Trophoblast cell (in vitro differentiated cells and primary cell): Measurements from ENCODE around the gene MMP24OS.

ENCODE experiments used
- DNase-seq, 2 donors: peaks; one replicate each; pipeline ENCODE4 v3.0.0-alpha.2; 2016
- H2AFZ ChIP-seq: 2 replicates; pipeline ENCODE4 v1.6.1; 2013; ENCODE audit warnings: low read length, moderate library complexity, mild to moderate bottlenecking; ENCODE audit not compliant: insufficient read depth, poor library complexity
- H2AK5ac ChIP-seq: 2 replicates; pipeline ENCODE4 v1.6.1; 2013; ENCODE audit warnings: mild to moderate bottlenecking, low read length
- H2BK120ac ChIP-seq: 2 replicates; pipeline ENCODE4 v1.6.1; 2013; ENCODE audit warnings: low read length, mild to moderate bottlenecking, moderate library complexity; ENCODE audit not compliant: insufficient read depth, poor library complexity
- H2BK12ac ChIP-seq: 2 replicates; pipeline ENCODE4 v1.6.1; 2013; ENCODE audit warnings: mild to moderate bottlenecking, low read length, moderate library complexity
- H2BK5ac ChIP-seq: 2 replicates; pipeline ENCODE4 v1.6.1; 2013; ENCODE audit warnings: low read length, low read depth, moderate library complexity, mild to moderate bottlenecking; ENCODE audit not compliant: poor library complexity
- H3K14ac ChIP-seq: 2 replicates; pipeline ENCODE4 v1.6.1; 2013; ENCODE audit warnings: mild to moderate bottlenecking, low read length
- H3K18ac ChIP-seq: 2 replicates; pipeline ENCODE4 v1.6.1; 2013; ENCODE audit warnings: mild to moderate bottlenecking, low read length
- H3K23ac ChIP-seq: 2 replicates; pipeline ENCODE4 v1.6.1; 2013; ENCODE audit warnings: low read length
- H3K27ac ChIP-seq: 2 replicates; pipeline ENCODE4 v1.5.1; 2013; ENCODE audit warnings: low read depth, mild to moderate bottlenecking, inconsistent platforms, low read length, moderate library complexity
- H3K27me3 ChIP-seq: 2 replicates; pipeline ENCODE4 v1.6.1; 2013; ENCODE audit warnings: inconsistent platforms, mild to moderate bottlenecking, low read length, moderate library complexity; ENCODE audit not compliant: insufficient read depth
- H3K36me3 ChIP-seq, 2 experiments: 1 replicate in 1 of 2; 2 replicates in 1 of 2; pipeline ENCODE4 v1.6.1; 2013; ENCODE audit warnings: low read length in 2 of 2, mild to moderate bottlenecking in 2 of 2, moderate library complexity in 1 of 2; ENCODE audit not compliant: insufficient read depth in 2 of 2, control insufficient read depth in 1 of 2
- H3K4ac ChIP-seq: 2 replicates; pipeline ENCODE4 v1.6.1; 2013; ENCODE audit warnings: low read depth, mild to moderate bottlenecking, low read length, moderate library complexity
- H3K4me1 ChIP-seq, 2 experiments: 1 replicate in 1 of 2; 2 replicates in 1 of 2; pipeline ENCODE4 v1.6.1; 2013; ENCODE audit warnings: low read length in 2 of 2, mild to moderate bottlenecking in 2 of 2, moderate library complexity in 1 of 2; ENCODE audit not compliant: insufficient read depth in 2 of 2, control insufficient read depth in 1 of 2
- H3K4me2 ChIP-seq: 2 replicates; pipeline ENCODE4 v1.6.1; 2013; ENCODE audit warnings: inconsistent platforms, mild to moderate bottlenecking, low read length, moderate library complexity
- H3K4me3 ChIP-seq: 2 replicates; pipeline ENCODE4 v1.5.1; 2013; ENCODE audit warnings: mild to moderate bottlenecking, low read depth, low read length, inconsistent platforms
- H3K79me1 ChIP-seq: one replicate; pipeline ENCODE4 v1.6.1; 2013; ENCODE audit warnings: low read length
- H3K79me2 ChIP-seq: 2 replicates; pipeline ENCODE4 v1.6.1; 2013; ENCODE audit warnings: low read length, mild to moderate bottlenecking; ENCODE audit not compliant: control insufficient read depth, insufficient read depth, poor library complexity
- H3K9ac ChIP-seq: 2 replicates; pipeline ENCODE4 v1.6.1; 2013; ENCODE audit warnings: mild to moderate bottlenecking, low read length
- H3K9me3 ChIP-seq: 2 replicates; pipeline ENCODE4 v1.6.1; 2013; ENCODE audit warnings: low read depth, mild to moderate bottlenecking, control low read depth, inconsistent platforms, low read length; ENCODE audit not compliant: insufficient read depth
- H4K12ac ChIP-seq: 2 replicates; pipeline ENCODE4 v1.6.1; 2013; ENCODE audit warnings: low read depth, mild to moderate bottlenecking, low read length, moderate library complexity
- H4K8ac ChIP-seq: 2 replicates; pipeline ENCODE4 v1.6.1; 2013; ENCODE audit warnings: low read depth, mild to moderate bottlenecking, low read length, moderate library complexity
- H4K91ac ChIP-seq: one replicate; pipeline ENCODE4 v1.6.1; 2013; ENCODE audit warnings: low read depth, mild to moderate bottlenecking, low read length, moderate library complexity
- WGBS: extraction: QIAGEN DNeasy Blood & Tissue Kit; methylation state at CpG from one replicate; pipeline ENCODE4 v1.1.7; 2013; ENCODE audit warnings: missing lambda C conversion rate; ENCODE audit not compliant: insufficient read length, insufficient coverage; ENCODE audit errors: extremely low coverage; 5-methylcytosine and 5-hydroxymethylcytosine counted together

Gene MMP24OS

GRCh38 chr20:35290887-35291417, 13.0 kb upstream of the MMP24OS start:
- no peak overlapping the region for H4K8ac ChIP-seq
- no peak overlapping the region for H3K4me2 ChIP-seq
- DNase-seq: no peak
- no peak overlapping the region for H3K18ac ChIP-seq
- no peaks in the 10 kb centered on the region for H3K79me1 ChIP-seq
- no peak overlapping the region for H2BK120ac ChIP-seq
- no peak overlapping the region for H3K9ac ChIP-seq
- H3K27me3 ChIP-seq: no peaks in the 10 kb centered on the region
- WGBS: no CpG with 5 or more reads among the region's 7 CpGs
- H3K79me2 ChIP-seq: no peaks in the 10 kb centered on the region
- H3K4me1 ChIP-seq: peaks cover under 1 to 1% of the 10 kb centered on the region in 2 experiments
- H3K4me3 ChIP-seq: no peak overlapping the region
- no peak overlapping the region for H4K91ac ChIP-seq
- no peak overlapping the region for H3K27ac ChIP-seq
- peaks cover 5% of the 10 kb centered on the region for H3K9me3 ChIP-seq
- H4K12ac ChIP-seq: no peak overlapping the region
- no peaks in the 10 kb centered on the region for H3K36me3 ChIP-seq
- H2BK12ac ChIP-seq: no peak overlapping the region
- no peak overlapping the region for H3K14ac ChIP-seq
- no peak overlapping the region for H3K4ac ChIP-seq
- H2AFZ ChIP-seq: no peak overlapping the region
- H3K23ac ChIP-seq: no peak overlapping the region
- no peak overlapping the region for H2AK5ac ChIP-seq
- no peak overlapping the region for H2BK5ac ChIP-seq

DNA sequence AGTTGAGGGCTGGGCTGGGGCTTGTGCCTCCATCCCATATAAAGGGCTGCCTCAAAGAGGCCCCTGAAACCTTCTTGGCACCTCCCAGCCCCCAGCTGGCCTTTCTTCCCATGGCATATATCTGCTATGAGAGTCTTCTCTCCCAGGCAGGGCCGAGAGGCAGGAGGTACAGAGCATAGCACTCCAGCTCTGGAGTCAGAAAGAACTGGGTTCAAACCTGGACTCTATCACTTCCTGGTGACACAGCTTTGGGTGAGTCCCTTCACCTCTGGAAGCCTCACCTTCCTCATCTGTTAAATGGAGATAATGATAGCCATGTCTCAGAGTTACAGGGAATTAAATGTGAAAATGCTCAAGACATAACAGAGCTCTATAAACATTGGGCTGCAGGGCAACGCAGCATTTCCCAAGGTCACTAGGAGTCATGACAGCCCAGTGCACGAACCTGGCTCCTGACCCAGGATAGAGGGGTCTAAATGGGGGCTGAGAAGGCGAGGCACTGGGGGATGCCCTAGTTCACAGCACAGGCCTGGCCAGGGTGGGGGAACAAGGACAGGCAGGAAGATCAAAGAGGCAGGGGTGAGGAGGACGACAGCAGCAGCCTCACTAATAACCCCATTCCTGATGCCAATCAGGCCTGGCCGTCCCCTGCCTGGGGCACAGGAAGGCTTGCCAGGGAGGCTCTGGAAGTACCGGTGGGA, 12.4 kb upstream of the MMP24OS start:
- Histone ChIP-seq H2BK12ac (no peak overlapping the region), H3K9ac (no peak overlapping the region), H3K4me3 (no peak overlapping the region), H3K14ac (no peak overlapping the region), H2AK5ac (no peak overlapping the region), H2BK5ac (no peak overlapping the region), H3K79me2 (no peaks in the 10 kb centered on the region), H4K12ac (no peak overlapping the region), H3K4me2 (no peak overlapping the region), H4K91ac (no peak overlapping the region), H3K18ac (no peak overlapping the region), H3K4ac (no peak overlapping the region), H3K4me1 (no peaks in the 10 kb centered on the region), H4K8ac (no peak overlapping the region), H2BK120ac (no peak overlapping the region), H3K79me1 (no peaks in the 10 kb centered on the region), H3K23ac (no peak overlapping the region), H3K27ac (no peak overlapping the region), H3K36me3 (no peaks in the 10 kb centered on the region), H3K9me3 (peaks cover 5% of the 10 kb centered on the region), H2AFZ (no peak overlapping the region), H3K27me3 (no peaks in the 10 kb centered on the region)
- WGBS: no CpG with 5 or more reads among the region's 7 CpGs
- no peak for DNase-seq

GRCh38 chr20:35288325-35289060, 10.6 kb upstream of the MMP24OS start:
- Histone ChIP-seq H4K12ac (no peak overlapping the region), H3K9ac (no peak overlapping the region), H3K4ac (no peak overlapping the region), H2BK120ac (no peak overlapping the region), H4K8ac (no peak overlapping the region), H3K18ac (no peak overlapping the region), H3K4me1 (peaks cover 5% of the 10 kb centered on the region in 2 experiments), H3K27me3 (no peaks in the 10 kb centered on the region), H3K9me3 (peaks cover 3% of the 10 kb centered on the region), H2AK5ac (no peak overlapping the region), H2BK5ac (no peak overlapping the region), H3K79me1 (peaks cover 10% of the 10 kb centered on the region), H3K14ac (no peak overlapping the region), H3K79me2 (peaks cover 11% of the 10 kb centered on the region), H2AFZ (no peak overlapping the region), H3K36me3 (peaks cover 0 to 1% of the 10 kb centered on the region in 2 experiments), H3K23ac (no peak overlapping the region), H4K91ac (no peak overlapping the region), H3K4me3 (no peak overlapping the region), H2BK12ac (no peak overlapping the region), H3K27ac (no peak overlapping the region), H3K4me2 (no peak overlapping the region)
- no CpG with 5 or more reads among the region's 19 CpGs for WGBS
- DNase-seq: no peak

DNA sequence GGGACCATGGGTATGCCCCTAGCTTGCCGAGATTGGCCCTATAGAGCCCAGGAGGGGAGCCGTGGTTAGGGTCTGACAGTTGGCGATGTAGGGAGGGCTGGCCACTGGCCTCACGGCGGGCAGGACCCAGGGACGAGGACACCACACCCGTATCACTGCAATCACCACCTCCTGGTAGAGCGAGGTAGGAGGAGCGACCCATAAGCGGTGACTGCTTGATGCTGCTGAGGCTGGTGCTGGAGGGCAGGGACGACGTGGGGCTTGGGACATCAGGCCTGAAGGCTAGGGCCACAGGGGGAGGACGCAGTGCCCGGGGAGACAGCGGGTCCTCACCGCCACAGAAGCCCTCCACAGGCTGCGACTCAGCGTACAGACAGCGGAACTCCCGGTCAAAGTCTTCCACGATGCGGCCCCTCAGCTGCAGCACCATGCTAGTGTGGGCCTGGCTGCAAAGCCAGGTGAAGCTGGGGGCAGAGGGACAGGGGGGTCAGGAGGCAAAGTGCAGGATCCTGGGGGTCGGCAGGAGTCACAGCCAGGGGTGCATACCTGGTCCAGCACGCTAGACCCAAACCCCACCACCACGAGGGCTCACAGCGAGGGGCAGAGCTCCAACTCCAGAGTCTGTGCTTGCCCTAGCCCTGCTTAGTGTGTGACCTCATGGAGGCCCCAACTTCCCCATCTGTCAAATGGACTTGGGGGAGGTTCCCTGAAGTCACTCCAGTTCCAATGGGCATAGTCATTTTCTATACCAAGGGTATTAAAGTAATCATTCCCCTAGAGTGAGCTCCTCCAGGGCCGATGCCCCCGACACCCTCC, 9.8 kb upstream of the MMP24OS start:
- Histone ChIP-seq H4K91ac (no peak overlapping the region), H2AK5ac (no peak overlapping the region), H3K9me3 (peaks cover 3% of the 10 kb centered on the region), H3K18ac (no peak overlapping the region), H3K79me2 (peaks cover 13% of the 10 kb centered on the region), H3K27ac (no peak overlapping the region), H3K23ac (no peak overlapping the region), H4K12ac (no peak overlapping the region), H3K79me1 (peaks cover 10% of the 10 kb centered on the region), H3K9ac (no peak overlapping the region), H3K14ac (no peak overlapping the region), H3K4me1 (peaks cover 7 to 8% of the 10 kb centered on the region in 2 experiments), H2BK5ac (no peak overlapping the region), H2BK12ac (no peak overlapping the region), H3K27me3 (no peaks in the 10 kb centered on the region), H2BK120ac (no peak overlapping the region), H3K36me3 (peaks cover 0 to 2% of the 10 kb centered on the region in 2 experiments), H3K4me2 (no peak overlapping the region), H3K4me3 (no peak overlapping the region), H2AFZ (no peak overlapping the region), H4K8ac (no peak overlapping the region), H3K4ac (no peak overlapping the region)
- WGBS: no CpG with 5 or more reads among the region's 28 CpGs
- no peak for DNase-seq
